Cardiac fibroblast (primary cell): ENCODE results near the gene LSAMP.

Source experiments
- DNase-seq, 2 donors: peaks; one replicate each; pipeline versions ENCODE4 v3.0.0 to v3.0.0-alpha.2; 2010; ENCODE audit warnings: low read depth in 2 of 2
- H3K4me3 ChIP-seq, 2 donors: replicated peaks in 1 of 2; 1 replicate in 1 of 2; 2 replicates in 1 of 2; pipeline ENCODE4 v1.5.1; 2011; ENCODE audit warnings: low read depth in 2 of 2, low read length in 2 of 2, mild to moderate bottlenecking in 2 of 2, moderate library complexity in 1 of 2
- TF ChIP-seq, protein P1 (sequence below): IDR thresholded peaks from one replicate; pipeline ENCODE4 v1.5.1; 2011; ENCODE audit warnings: low read depth, mild to moderate bottlenecking, low read length, inconsistent platforms

The LSAMP gene

DNA sequence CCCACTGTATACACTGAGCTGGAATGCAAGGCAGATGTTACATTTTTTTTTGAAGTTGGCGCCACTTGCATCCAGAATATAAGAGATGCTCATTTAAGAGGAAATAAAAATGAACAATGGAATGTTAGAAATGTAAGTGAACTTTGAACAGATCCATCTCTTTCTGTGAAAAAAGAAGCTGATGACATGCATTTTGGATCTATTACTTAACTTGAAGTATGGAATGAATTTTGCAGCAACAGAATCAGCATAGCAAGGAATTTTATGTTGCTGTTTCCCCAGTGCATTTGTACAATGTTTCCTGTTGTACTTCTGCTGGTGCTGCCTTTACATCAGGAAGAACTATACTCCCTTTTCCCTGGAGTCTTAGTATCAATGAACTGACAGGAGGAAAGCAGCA lies 178.2 kb downstream of the LSAMP start:
- TF ChIP-seq, protein P1, sequence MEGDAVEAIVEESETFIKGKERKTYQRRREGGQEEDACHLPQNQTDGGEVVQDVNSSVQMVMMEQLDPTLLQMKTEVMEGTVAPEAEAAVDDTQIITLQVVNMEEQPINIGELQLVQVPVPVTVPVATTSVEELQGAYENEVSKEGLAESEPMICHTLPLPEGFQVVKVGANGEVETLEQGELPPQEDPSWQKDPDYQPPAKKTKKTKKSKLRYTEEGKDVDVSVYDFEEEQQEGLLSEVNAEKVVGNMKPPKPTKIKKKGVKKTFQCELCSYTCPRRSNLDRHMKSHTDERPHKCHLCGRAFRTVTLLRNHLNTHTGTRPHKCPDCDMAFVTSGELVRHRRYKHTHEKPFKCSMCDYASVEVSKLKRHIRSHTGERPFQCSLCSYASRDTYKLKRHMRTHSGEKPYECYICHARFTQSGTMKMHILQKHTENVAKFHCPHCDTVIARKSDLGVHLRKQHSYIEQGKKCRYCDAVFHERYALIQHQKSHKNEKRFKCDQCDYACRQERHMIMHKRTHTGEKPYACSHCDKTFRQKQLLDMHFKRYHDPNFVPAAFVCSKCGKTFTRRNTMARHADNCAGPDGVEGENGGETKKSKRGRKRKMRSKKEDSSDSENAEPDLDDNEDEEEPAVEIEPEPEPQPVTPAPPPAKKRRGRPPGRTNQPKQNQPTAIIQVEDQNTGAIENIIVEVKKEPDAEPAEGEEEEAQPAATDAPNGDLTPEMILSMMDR: no peak

DNA sequence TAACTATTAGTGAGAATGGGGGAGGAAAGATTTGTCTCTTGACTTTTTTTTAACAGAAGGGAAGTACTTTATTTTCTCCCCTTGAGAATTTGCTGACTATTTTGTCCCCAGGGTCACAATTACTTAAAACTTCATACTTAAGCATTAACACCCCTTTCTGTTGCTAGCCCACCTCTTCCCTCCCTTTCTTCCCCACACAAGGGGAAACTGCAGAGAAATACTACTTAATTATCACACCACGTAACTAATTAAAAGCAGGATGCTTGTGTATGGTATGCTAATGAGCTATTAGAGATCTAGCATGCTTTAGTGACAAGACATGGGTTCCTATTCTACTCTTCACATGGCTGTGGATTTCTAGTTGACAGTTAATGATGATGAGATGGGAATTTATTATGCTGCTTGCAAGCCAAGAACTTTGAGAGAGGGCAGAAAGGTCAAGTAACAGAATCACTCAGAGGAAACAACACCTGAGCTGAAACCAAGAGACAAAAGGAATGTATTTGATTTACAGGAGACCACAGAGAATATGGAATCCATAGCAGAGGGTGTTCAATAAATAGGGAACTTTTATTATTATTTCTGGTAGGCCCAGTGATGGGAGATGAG lies 179.2 kb downstream of the LSAMP start:
- no peak for DNase-seq
- no peak overlapping the region for H3K4me3 ChIP-seq
- TF ChIP-seq, protein P1: no peak

More for the DNA sequence above, 178.2 kb downstream of the LSAMP start:
- DNase-seq: peak in 1 of 2 donors; percentile 51
- H3K4me3 ChIP-seq: no peak overlapping the region

DNA sequence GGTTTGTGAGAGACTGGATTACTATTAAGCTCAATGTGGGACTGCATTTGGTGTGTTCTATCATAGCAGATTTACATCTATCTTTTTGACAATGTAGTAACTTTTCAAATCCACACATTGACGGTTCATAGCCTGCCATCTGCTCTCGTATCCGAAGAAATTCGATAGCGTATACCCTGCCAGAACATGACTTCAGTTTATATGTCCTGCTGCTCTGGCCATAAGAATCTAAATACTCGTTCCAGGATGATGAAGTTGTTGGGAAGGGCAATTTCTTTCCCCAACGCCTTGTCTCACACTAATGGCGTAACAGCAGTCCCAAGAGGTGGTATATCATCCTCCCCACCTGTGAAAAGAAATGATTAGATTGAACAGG lies 180.0 kb downstream of the LSAMP start:
- no peak overlapping the region for H3K4me3 ChIP-seq
- TF ChIP-seq, protein P1: no peak
- DNase-seq: no peak

DNA sequence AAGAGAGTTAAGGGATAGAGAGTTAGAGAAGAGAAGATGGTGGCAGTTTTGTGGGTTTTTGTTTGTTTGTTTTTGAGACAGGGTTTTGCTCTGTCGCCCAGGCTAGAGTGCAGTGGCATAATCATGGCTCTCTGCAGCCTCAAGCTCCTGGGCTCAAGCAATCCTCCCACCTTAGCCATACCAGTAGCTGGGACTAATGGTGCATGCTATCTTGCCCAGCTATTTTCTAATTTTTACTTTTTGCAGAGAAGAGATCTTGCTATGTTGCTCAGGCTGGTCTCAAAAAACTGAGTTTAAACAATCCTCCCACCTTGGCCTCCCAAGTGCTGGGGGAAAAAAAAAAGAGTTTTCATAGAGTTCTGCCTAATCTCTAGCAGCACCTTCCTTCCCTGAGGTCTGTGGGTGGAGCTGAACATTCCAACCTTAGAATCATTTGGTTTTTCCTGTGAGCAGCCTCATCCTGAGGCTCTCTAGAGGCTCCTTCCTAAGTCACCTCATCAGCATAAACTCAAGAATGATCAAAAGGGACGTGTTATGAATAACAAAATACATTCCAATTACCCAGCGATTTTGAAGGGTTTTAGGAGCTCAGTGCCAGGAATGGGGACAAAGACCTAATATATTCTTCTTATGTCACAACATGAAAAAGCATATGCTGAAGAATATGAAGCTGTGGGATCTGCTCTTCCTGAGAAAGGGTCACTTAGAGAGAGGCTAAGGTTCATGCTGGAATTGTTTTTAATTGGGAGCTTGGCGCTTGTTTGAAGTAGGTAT lies 180.6 kb downstream of the LSAMP start:
- TF ChIP-seq, protein P1: no peak
- H3K4me3 ChIP-seq: no peak overlapping the region
- DNase-seq: no peak

DNA sequence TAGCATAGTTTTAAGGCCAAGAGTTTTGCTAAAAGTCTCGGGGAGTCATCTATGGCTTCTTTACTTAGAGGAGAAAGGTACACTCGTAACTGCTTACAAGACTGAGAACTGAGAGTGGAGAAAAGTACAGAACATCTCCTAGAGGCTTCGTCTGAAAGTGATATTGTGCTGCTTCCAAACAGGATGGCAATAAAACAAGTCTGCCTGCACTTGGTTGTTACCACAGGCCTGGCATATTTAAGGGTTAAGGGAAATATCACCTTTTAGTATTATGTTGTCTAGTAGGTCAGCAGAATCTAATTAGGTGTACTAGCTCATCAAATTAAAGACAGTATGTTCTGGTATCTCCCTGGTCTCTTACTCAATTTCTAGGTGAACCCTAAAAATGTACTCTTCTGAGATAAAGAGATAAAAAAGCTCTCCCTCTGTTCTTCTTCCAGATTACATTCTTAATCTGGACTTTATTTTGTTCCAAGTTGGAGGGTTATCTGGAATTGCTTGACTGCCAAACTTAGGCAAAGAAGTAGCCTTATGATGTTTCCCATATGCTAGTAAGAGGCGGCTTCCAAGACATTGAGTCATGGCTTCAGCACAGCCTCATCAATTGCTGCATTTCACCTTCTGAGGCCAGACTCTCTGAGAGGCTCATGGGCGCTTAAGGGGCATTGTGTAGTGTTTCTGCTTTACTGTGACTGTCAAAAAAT lies 181.3 kb downstream of the LSAMP start:
- DNase-seq: peak; percentile 18 to 79
- TF ChIP-seq, protein P1: no peak
- no peak overlapping the region for H3K4me3 ChIP-seq

DNA sequence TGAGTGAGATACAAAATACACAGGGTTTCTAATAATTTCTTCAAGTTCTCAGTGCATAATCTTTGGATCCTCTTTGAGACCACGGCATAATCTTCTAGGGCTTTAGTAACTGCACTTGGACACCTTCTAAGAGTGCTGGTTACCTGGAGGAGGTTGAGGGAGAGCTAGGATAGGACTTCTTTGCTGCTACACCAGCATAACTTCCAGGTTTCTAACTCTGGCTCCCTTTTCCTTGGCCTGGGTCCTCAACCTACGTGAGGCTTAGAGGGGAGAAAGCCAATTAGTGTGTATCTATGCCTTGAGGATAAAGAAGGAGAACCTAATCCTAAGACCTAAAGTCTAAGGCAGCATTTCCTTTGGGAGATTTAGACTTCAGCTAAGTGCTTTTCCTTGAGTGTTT lies 184.8 kb downstream of the LSAMP start:
- TF ChIP-seq, protein P1: no peak
- no peak overlapping the region for H3K4me3 ChIP-seq
- DNase-seq: no peak
